Neural progenitor cell (in vitro differentiated cells): ENCODE data around the gene CDK5RAP3.

Source experiments
- EZH2 ChIP-seq: fragments of 200-600 bp; sonication (generic); IDR thresholded peaks from 2 replicates; pipeline ENCODE4 v1.6.1; 2017; ENCODE audit warnings: antibody characterized with exemption, mild to moderate bottlenecking, moderate library complexity
- TF ChIP-seq, protein P1 (sequence below): fragments of 200-600 bp; sonication (generic); IDR thresholded peaks from 2 replicates; pipeline ENCODE4 v1.5.1; 2017; ENCODE audit warnings: antibody characterized with exemption, mild to moderate bottlenecking

DNA sequence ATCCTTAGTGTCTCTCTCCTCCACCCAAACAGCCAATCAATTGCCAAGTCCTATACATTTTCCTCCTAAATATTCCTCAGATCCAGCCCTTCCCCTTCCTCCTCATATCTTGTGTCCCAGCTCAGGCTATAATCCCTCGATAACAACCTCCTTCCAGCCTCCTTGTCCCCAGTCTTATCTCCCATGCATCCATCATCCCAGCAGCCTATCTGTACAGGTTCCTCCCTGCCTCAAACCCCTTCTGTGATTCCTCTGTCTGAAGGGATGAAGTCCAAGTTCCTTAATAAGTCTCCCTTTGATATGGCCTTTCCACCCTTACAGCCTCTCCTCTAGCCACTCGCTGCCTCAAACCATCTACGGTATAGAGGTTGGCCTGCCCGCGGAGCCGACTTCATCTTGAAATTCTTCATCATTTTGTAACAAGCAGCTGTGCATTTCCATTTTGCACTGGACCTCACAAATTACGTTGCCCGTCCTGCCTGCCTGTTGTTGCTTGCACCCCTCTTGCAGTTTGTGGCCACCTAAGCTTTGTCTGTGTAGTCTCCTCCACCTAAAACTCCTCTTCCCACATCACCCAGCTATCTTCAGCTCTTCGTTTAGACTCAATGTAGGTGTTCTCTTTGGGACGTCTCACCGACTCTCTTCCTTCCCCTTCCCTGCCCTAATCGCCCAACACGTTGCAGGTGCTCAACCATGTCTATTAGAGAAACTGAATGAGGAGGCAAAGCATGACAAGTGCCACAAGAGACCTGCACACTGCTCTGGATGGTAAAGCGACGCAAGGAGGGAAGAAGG lies 786 bp upstream of the CDK5RAP3 start:
- TF ChIP-seq, protein P1, sequence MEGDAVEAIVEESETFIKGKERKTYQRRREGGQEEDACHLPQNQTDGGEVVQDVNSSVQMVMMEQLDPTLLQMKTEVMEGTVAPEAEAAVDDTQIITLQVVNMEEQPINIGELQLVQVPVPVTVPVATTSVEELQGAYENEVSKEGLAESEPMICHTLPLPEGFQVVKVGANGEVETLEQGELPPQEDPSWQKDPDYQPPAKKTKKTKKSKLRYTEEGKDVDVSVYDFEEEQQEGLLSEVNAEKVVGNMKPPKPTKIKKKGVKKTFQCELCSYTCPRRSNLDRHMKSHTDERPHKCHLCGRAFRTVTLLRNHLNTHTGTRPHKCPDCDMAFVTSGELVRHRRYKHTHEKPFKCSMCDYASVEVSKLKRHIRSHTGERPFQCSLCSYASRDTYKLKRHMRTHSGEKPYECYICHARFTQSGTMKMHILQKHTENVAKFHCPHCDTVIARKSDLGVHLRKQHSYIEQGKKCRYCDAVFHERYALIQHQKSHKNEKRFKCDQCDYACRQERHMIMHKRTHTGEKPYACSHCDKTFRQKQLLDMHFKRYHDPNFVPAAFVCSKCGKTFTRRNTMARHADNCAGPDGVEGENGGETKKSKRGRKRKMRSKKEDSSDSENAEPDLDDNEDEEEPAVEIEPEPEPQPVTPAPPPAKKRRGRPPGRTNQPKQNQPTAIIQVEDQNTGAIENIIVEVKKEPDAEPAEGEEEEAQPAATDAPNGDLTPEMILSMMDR, result no peak
- TF ChIP-seq EZH2, result no peak
